Gastrocnemius medialis (tissue), 4 donors: ENCODE measurements around the gene HTATSF1.

Experiments used
- CTCF ChIP-seq, 5 experiments: fragments of 450-650 bp in 3 of 5; fragments of 200-600 bp in 2 of 5; sonication (generic) in 2 of 5; IDR thresholded peaks in 4 of 5; conservative IDR thresholded peaks in 1 of 5; 1 replicate in 4 of 5; 2 replicates in 1 of 5; pipeline ENCODE4 v1.5.1; 2016 to 2019; ENCODE audit warnings: antibody characterized with exemption in 5 of 5, mild to moderate bottlenecking in 3 of 5, moderate library complexity in 3 of 5
- POLR2A ChIP-seq, 2 donors: fragments of 450-650 bp; IDR thresholded peaks; one replicate each; pipeline ENCODE4 v1.6.1; 2017; ENCODE audit warnings: antibody characterized with exemption in 2 of 2, mild to moderate bottlenecking in 2 of 2, moderate library complexity in 2 of 2

- TF ChIP-seq CTCF (IDR thresholded peaks at IDR 0.05 in 4 of 5, conservative IDR thresholded peaks at IDR 0.05 in 1 of 5) (no peak), POLR2A (IDR thresholded peaks at IDR 0.05) (no peak)
Observed at GRCh38 chrX:136473663-136474062, 23.7 kb upstream of the HTATSF1 start.
